ENCODE measurements around the gene NXPH1.

NXPH1 gene

DNA sequence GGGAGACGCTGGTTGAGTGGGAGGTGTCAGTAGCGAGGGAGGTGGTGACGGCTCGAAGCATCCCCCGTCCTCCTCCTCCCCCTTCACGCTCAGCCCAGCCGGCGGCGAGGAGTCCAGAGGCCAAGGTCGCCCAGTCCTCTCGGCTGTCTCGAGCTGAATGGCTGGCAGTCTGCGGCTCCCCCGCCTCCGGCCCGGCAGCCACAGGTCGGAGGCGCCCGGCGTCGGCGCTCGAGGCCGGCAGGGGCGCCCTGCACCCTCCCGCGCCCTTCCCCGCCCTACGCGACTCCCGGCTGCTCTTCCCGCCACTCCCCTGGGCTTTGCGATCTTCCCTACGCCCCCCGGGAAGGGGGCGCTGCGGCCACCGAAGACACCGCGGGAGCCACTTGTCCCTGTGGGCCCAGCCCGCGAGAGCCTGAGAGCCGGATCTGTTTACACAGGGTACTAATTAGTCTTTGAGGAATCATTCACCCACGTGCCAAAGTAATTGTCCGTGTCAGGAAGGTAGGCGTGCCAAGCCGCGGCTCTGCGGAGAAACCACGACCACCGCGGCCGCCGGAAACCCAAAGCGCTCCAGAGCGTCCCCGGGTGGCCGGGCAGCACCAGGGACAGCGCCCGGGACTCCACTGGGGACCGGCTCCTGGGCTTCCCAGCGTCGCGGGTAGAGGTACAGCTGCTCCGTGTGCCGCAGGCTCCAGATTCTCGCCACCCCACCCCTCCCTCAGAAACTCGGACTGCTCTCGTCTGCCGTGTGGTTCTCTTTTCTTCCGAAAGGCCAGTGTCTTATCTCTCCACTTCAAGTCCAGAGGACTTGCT, at the start of gene NXPH1:
Gene NXPH1 (plus strand): TSS at position 133 of the 813 bp plus-strand sequence.
- peak; percentile 83 for DNase-seq

DNA sequence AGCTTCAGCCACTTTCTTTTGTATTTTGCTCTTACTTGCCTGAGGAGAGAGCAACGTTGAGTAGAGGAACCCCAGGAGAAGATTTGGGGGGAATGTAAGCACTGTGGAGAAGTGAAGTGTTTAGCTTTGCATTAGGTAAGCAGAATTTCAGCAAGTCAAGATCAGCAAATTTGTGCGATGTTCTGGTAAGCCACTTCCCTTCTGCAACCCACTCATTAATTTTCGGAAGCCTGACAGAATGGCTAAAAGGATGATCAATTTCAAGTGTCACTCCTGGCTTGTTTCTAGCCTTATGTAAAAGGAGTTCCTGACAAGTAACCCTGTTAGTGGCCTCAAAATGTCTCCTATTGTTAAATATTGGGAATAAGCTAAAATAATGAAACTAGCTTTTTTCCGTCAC, 48.5 kb upstream of the NXPH1 start:
- DNase-seq: no peak

DNA sequence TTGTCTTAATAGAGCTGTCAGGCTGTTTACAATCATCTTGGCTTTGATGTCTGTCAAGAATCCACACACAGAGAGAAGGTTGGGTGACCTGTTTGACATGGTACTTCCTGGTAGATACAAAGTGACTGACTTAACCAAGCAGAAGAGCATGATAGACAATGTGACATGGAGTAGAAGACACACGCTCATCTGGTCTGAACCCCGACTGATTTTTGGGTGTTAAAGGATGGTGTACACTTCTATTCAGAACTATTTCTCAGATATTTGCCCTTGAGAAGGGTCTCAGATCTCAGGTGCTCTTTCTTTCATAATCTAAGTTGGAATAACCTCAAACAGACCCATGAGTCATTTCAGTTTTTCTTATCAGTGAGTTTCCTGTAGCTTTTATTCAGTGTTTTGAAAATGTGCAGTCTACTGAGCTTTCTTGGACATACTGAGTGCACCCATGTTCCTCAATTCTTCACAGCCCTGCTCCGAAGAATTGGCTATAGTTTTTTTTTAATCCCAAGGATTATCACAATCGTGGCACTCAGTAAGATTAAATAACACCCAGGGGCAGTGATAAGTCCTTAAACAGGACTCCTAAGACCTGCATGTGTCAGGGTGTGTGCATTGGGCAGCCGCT, 46.4 kb upstream of the NXPH1 start:
- DNase-seq: peak; percentile 82

DNA sequence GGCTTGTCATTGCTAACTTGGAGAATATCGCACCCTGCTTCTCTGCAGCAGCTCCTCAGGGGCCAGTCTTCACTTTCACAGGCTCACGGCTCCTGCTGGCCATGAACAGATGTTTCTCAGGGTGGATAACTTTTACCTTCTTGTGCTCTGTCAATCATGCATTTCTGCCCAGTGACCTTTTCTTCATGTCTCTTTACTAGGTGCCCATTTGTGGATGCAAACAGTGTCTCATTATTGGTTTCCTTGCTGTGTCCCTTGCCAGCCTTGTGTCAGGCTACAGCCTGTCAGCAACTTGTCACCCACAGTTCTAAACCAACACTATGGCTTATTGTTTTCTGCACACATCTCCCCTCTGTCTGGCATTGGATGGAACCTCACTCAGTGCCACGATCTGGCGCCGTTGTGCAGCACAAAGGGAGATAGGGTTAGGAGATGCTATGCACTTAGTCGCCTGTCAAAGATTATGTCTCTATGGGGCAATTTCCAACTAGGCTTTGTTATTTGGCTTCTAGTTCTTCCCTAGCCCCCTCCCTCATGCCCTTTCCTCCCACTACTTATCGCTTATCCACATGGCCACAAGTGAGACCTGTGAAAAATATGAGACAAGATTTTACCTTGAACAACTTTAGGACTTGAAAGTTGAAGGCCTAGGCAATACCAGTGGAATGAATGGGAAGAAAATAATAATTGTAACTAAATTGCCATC, 45.7 kb upstream of the NXPH1 start:
- no peak for DNase-seq

DNA sequence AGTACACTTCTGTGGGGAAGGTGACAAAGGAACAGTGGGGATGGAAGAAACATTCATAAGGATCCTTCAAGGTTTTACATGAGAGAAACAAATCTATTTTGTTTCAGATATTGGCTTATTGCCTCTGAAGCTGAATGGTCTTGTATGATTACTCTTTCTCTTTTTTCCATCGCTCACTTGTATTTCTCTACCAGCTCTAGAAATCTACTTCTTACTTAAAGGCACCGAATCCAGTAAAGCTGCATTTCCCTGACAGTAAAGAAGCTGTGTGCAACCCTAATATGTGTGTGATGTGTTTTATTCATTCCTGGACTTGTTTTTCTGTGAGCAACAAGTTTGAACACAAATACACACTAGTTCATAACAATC, 45.2 kb upstream of the NXPH1 start:
- DNase-seq: no peak

DNA sequence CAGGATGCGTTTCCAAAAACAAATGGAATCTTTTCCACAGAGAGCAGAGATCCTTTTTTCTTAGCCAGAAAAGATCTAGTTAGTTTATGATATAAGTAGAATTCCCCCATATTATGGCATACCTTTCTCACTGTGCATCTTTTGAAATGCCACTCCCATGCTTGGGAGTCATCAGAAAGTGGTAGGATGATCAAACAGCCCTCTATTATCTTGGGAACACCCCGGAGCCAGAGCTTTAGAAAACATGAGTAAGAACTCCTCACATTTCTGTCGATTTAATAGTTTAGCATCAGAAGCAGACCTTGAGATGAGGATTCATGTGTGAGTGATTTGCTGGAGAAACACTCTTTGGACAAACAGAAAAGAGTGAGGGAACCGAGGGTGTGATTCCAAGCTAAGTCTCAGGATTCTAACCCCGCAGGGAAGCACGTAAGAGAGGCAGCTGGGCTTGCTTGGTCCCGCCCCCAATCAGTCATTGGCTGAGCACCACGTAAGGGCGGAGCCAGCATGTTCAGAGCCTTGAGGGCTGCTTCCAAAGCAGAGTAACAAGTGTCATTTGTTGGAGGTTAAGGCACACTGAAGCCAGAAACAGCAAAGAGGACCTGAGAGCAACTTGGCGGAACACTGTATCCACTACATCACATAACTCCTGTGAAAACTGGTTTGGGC, 43.7 kb upstream of the NXPH1 start:
- peak; percentile 26 for DNase-seq

DNA sequence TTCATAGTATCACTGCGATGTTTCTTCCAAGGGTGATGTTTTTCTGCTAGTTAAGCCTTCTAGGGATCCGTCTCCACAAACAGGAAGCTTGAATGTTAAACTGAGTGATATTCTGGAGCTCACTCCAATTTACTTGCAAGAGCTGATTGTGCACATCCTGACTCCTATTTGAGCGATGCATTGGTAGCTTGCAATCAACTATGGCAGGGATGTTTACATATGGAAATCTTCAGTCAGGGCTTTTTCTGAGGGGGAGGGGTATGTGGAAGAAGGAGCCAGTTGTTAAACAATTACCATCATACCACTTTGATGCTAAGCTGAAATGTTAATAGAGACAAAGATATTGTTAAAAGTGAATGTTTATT, 43.2 kb upstream of the NXPH1 start:
- no peak for DNase-seq

DNA sequence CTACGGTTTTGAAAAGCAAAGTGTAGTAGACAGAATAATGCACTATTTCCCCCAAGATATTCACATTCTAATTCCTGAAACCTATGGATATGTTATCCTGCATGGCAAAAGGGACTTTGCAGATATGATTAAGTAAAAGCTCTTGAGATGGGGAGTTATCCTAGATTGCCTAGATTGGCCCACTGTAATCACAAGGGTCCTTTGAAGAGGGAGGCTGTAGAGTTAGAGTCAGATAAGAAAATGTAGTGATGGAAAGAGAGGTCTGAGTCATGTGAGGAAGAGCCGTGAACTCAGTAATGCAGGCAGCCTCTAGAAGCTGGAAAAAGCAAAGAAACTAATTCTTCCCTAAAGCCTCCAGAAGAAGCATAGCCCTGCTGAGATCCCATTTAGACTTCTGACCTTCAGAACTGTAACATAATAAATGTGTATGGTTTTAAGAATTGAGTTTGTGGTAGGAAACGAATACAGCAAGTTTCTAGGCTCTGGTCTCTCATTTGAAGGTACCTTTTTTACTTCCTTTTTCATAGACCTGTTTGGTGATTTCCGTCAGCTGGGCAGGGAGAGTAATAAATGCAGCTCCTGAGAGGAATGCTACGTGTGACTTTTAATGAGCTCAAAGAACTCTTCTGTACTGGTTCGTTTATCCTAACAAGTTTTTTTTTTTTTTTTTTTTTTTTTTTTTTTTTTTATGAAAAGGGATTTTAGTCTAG, 41.9 kb upstream of the NXPH1 start:
- no peak for DNase-seq

DNA sequence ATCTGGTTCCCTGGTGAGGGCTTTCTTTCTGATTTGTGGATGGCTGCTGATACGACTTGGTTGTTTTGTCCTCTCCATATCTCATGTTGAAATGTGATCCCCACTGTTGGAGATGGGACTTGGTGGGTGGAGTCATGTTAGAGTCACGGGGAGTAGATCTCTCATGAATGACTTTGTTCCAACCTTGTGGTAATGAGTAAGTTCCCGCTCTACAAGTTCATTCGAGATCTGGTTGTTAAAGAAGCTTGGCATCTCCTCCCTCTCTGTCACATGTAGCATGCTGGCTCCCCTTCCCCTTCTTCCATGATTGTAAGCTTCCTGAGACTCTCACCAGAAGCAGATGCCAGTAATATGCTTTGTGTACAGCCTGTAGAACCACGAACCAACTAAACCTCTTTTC, 37.1 kb upstream of the NXPH1 start:
- DNase-seq: no peak

DNA sequence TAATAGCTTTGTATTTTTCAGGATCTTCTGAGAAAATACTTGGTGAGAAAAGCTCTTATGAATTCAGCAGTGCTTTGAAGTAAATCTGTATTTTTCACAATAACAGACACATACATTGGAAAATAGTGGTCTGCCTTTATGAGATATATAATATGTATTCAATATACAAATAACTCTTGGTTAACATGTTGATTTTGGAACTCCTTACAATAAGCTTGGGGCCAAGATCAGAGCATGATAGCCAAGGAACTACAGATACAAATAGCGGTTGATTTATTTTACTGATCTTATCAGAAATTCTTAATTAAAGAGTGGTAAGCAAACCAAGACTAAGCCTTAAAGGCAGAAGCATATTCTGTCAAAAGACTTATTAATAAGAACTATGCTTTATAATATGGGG, 24.5 kb upstream of the NXPH1 start:
- DNase-seq: no peak

DNA sequence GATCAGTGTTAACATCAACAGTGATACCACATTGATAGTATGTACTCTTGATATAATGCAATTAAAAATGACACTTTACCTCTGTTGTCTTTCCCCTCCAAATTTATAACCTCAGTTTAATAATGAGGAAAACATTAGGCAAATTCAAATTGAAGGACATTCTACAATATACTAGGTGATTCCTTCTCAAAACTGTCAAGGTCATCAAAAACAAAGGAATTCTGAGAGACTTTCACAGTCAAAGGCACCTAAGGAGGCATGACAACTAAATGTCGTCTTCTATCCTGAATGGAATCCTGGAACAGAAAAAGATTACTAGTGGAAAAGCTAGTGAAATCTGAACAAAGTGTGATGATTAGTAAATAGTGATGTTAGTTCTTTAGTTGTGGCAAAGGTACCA, 22.3 kb upstream of the NXPH1 start:
- DNase-seq: no peak

DNA sequence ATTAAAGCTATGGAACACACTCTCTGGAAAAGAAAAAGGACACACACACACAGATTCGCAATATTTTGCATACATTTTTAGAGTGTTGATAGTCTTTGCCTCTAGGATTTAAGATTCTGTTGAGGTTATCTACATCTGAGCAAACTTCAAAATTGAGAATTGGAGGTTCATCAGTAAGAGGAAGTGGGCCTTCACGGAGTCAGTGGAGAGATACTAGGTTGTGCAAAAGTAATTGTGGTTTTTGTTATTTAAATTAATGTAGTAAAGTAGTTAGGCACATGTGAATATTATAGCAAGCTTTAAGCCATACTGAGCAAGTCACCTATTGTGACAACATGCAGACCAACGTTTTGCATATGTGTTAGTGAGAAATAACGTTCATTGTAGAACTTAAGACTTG, 19.8 kb upstream of the NXPH1 start:
- no peak for DNase-seq

DNA sequence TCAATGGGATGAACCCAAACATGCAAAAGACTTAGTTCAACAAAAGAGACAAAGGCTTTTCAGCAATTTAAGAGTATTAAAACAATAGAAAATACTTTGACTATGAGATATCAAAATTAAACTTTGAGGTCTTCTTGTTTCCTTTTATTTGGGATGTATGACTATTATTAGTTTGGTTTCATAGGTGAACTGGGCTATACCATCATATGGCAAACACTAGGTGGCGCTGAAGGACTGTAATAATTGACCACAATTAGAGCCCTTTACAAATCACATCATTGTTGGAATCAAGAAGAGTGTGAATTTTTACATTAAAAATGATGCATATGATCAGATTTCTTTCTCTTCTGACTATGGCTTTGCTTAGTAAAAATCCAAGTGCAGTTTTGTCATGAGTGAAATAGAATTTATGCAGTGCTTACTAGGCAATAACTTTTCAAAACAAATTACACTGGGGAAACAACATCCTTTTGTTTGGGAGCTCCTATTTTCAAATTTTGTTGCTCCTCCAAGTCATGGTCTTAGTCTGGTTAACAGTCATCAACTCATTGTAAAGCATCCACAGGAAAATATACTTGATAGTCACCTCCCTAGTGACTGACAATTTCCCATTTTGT, 14.7 kb upstream of the NXPH1 start:
- DNase-seq: peak; percentile 89

DNA sequence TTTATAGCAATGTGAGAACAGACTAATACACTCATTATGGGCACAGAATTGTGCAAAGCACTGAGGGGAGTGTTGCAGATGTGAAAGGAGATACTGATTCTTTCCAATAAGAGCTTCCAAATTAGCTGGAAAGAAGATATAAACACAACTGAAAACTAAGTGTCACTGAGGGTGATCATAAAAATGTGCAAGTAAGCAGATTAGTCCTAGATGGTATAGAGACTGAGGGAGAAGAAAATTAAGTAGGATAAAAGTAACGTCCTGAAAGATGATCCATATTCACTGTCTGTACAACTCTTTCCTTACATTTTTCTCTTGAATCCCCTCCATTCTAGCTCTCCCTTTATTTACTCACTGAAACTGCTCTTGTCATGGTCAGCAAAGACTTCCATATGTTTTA, 11.2 kb upstream of the NXPH1 start:
- DNase-seq: no peak

DNA sequence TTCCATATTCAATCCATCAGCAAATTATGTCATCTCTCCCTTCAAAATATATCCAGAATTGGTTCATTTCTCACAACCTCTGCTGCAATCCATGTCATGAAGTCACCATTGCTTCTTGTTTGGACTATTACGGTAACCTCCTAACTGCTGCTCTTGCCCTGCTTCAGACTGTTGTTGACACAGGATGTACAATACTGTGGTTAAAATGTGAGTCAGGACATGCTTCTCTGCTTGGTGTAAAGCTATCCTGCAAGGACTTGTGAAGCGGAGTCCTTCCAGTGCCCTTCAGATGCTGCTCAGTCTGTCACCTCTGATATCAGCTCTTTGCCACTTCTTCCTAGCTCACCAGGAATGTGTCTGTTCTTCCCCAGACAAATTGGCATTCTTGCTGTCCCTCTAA, 10.4 kb upstream of the NXPH1 start:
- DNase-seq: no peak

DNA sequence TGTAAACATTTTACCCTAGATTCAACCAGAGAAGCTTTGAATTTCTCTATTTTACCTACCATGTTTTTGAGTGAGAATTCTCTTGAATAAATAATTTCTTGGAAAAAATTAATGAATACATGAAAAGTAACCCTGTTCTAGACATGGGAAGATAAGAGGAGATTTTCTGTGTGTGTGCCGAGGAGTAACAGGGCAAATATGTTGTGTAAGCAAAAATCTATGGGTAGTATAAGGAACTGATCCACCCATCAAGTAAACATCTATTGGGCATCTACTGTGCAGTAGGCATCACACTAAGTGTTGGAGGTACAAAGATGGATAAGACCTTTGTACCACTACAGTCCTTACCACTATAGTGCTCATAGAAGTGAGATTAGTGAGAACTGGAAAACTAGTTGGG, 8.2 kb upstream of the NXPH1 start:
- no peak for DNase-seq

DNA sequence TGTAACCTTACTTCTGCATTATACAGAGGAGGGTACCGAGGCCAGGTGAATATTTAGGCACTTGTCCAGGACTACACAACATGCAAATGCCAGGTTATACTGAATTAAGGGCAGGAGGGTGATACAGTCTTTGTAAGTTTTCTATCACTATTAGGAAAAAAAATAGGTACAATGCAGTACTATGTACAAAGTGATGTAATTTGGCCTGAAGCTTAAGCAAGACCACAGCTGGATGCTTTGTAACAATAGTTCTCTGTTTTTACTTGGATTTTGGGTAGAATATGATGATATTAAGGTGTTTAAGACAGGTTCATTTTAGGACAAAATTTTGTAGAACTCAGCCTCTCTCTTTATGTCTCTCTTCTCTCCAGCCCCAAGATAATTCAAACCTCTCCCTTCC, 2.8 kb upstream of the NXPH1 start:
- no peak for DNase-seq

DNA sequence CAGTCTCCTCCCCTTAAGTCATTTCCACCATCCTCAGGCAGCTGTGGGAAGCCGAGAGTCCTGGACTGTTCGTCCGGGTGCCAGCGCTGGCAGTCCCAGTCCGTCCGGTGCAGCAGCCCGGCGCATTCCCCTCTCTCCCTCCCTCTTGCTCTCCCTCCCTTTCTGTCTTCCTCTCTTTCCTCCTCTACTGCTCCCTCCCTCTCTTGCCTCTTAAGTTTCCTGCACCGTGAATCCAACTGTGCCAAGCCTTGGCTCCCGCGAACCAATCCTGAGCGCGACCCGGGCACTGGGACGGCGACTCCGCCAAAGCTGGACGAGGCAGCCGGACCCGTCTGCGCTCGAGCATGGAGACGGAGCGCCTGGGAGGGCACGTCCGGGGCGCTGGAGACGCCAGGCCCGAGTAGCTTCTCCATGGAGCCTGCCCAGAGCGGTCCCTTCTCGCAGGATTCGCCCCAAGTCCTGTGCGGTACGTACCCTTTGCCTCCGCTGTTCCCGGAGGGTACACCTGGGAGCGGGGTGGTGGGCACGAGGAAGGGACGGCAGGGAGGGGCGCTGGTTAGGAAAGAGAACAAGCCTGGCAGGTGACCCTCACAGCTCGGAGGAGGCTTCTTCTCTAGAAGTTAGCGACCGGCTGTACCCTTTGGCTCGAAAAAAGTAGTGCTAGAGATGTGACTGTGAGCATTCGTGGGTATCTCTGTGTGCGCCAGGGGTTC, 1.0 kb downstream of the NXPH1 start:
- peak; percentile 66 for DNase-seq

DNA sequence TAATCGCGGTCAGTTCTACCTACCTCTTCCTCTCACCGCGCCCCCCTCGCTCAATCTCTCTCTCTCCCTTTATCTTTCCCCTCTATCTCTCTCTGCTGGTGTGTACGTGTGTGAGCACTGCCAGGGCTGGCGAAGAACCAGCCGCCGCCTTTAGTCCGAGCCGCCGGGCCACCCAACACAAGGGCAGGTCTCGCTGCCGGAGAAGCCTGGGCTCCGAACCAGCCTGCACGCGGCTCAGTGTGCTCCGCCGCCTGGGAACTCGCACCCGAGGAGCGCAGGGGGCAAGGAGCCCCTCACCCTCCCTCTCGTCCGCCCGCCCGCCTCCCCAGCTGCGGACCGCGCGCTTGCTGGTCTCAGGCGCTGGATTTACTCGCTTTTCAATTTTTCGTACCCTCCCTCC, 1.7 kb downstream of the NXPH1 start:
- no peak for DNase-seq

DNA sequence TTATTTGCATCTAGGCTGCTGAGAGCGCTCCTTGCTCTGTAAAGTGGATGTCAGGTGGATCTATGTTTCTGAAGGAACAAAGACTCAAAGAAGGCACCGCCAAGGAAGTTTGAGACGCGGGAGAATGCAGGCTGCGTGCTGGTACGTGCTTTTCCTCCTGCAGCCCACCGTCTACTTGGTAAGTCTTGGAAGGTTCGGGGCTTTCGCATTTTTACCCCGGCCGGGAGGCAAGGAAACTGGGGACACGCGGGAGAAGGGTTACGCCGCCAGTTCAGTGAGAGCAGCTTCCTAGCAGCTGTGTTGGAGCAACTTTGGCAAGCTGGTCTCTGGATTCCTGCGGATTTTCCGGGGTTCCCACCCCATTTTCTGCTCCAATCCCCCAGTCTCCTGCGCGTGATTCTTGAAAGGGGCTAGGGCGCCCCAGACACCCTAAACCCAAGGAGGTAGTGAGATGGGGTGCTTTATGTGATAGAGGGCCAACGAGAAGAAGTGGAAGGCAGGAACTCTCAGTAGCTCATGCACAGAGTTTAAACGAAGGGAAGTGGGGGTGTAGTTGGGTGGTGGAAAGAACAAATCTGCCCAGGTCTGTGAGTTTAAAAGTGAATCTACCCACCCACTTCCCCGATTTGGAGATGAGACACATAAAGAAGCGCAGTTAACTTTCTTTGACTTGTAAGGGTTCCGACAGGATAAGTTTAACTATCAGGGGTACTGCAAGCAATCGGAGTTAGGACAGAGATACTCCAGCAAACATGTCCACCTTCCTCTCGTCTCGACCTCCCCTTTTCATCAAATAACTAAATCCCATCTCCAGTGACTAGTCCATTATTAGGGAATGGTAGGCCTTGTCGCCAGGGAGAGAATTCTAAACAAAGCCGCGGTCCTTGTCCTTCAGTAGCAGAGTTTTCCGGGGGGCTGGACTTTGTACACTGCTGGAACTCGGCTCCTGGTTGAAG, 2.5 kb downstream of the NXPH1 start:
- DNase-seq: no peak

DNA sequence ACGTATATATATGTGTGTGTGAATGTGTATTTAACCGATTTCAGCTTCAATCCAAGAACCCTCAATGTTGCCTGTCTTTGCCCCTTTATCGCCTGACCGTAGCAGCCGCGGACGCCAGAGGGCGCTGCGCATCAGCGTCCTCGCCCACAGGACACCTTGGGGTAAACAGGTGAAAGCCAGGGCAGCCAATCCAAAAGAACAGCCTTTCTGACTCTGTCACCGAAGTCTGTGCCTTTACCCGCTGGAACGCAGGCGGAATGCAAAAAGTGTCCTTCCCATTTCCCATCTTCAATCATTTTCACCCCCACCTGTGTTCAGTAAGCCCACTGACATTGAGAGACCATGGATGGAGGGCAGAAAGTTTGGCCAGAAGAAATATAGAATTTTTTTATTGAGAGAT, 3.6 kb downstream of the NXPH1 start:
- DNase-seq: peak; percentile 43

All from NCI-H82 (cell line).